Osteocyte (in vitro differentiated cells): ENCODE data around the gene IPO13. TPM values are rescaled to one million over a fixed set of nuclear protein-coding genes. Genes with fewer than 3 reads are reported as not detected.

ENCODE experiments used
- DNase-seq: peaks from one replicate; pipeline ENCODE4 v3.0.0; 2021; ENCODE audit warnings: mixed read lengths; ENCODE audit not compliant: unreplicated experiment; ENCODE audit errors: extremely low spot score
- H3K27ac Mint-ChIP-seq: one replicate; pipeline ENCODE4 v1.8.0; 2021; ENCODE audit warnings: mild to moderate bottlenecking, mixed read lengths; ENCODE audit not compliant: unreplicated experiment
- H3K27me3 Mint-ChIP-seq: one replicate; pipeline ENCODE4 v1.8.0; 2021; ENCODE audit warnings: mixed read lengths; ENCODE audit not compliant: unreplicated experiment
- H3K36me3 Mint-ChIP-seq: one replicate; pipeline ENCODE4 v1.8.0; 2021; ENCODE audit warnings: mixed read lengths; ENCODE audit not compliant: unreplicated experiment
- H3K4me1 Mint-ChIP-seq: one replicate; pipeline ENCODE4 v1.8.0; 2021; ENCODE audit warnings: mixed read lengths; ENCODE audit not compliant: unreplicated experiment
- H3K4me3 Mint-ChIP-seq: one replicate; pipeline ENCODE4 v1.8.0; 2021; ENCODE audit warnings: mild to moderate bottlenecking, moderate library complexity, mixed read lengths; ENCODE audit not compliant: unreplicated experiment
- H3K9me3 Mint-ChIP-seq: one replicate; pipeline ENCODE4 v1.8.0; 2021; ENCODE audit warnings: mixed read lengths; ENCODE audit not compliant: unreplicated experiment
- total RNA-seq: library from RNA; stranded (reverse); gene quantifications from 2 replicates; pipeline ENCODE4 v1.2.1, GENCODE V29; 2021
- TF ChIP-seq, protein P1 (sequence below): fragments of 200-600 bp; sonication (generic); IDR thresholded peaks from 2 replicates; pipeline ENCODE4 v1.5.0; 2021; ENCODE audit warnings: antibody characterized with exemption, mild to moderate bottlenecking, moderate library complexity

The IPO13 gene
- total RNA-seq, 1 donor from 2014 or later, result 40.8 TPM

DNA sequence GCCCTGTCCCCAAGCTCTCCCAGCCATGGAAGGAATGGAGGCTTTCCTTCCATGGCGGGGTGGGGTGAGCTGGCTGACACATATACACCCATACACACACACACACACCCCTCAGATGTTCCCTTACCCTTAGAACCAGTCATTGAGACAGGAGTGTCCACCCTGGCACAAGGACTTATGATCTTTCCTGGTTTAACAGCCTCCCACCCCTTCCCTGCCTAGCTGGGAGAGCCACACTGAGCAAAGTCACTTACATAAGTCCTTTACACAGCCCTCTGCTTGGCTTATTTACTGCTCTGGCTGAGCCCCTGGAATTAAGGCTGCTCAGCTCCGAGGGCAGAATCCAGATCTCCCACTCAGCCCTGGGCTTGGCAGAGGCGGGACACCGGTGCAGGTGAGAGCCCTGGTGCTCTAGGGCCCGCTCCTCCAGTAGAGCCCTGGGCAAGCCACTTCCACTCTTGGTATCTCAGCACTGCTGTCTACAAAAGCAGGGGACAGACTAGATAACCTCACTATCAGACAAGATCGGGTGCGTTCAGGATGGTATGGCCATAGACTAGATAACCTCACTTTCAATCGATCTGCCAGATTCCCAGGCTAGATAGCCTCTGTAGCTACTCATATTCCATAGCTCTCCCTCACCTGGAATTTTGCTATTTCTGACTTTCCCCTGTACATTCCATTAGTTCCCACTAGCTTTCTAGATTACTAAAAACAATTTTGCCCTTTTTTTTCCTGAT, 67.8 kb downstream of the IPO13 start:
- no peak overlapping the region for H3K4me3 Mint-ChIP-seq
- TF ChIP-seq, protein P1, sequence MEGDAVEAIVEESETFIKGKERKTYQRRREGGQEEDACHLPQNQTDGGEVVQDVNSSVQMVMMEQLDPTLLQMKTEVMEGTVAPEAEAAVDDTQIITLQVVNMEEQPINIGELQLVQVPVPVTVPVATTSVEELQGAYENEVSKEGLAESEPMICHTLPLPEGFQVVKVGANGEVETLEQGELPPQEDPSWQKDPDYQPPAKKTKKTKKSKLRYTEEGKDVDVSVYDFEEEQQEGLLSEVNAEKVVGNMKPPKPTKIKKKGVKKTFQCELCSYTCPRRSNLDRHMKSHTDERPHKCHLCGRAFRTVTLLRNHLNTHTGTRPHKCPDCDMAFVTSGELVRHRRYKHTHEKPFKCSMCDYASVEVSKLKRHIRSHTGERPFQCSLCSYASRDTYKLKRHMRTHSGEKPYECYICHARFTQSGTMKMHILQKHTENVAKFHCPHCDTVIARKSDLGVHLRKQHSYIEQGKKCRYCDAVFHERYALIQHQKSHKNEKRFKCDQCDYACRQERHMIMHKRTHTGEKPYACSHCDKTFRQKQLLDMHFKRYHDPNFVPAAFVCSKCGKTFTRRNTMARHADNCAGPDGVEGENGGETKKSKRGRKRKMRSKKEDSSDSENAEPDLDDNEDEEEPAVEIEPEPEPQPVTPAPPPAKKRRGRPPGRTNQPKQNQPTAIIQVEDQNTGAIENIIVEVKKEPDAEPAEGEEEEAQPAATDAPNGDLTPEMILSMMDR, result no peak
- no peaks in the 10 kb centered on the region for H3K36me3 Mint-ChIP-seq
- H3K4me1 Mint-ChIP-seq, result peaks cover 15% of the 10 kb centered on the region
- H3K27ac Mint-ChIP-seq, result no peak overlapping the region
- H3K9me3 Mint-ChIP-seq, result no peaks in the 10 kb centered on the region
- H3K27me3 Mint-ChIP-seq, result no peaks in the 10 kb centered on the region
- no peak for DNase-seq

DNA sequence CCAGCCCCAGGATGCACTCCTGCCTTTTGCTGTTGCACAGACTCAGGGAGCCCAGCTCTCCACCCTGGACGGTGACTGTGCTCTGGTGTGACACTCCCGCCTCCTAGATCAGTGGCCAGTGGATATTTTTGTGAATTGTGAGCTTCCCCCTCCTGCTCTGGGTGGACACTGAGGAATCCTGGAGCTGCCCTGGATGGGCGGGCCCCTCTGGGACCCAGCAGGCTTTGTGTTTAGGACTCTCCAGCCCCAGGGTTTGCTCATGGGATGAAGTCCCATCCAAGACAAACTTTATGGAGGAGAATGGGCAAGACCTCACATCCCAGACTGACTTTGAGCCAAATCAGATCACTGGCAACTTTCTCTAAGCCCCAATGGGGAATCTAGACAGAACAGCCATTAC, 68.5 kb downstream of the IPO13 start:
- peaks cover 15% of the 10 kb centered on the region for H3K4me1 Mint-ChIP-seq
- DNase-seq, result no peak

DNA sequence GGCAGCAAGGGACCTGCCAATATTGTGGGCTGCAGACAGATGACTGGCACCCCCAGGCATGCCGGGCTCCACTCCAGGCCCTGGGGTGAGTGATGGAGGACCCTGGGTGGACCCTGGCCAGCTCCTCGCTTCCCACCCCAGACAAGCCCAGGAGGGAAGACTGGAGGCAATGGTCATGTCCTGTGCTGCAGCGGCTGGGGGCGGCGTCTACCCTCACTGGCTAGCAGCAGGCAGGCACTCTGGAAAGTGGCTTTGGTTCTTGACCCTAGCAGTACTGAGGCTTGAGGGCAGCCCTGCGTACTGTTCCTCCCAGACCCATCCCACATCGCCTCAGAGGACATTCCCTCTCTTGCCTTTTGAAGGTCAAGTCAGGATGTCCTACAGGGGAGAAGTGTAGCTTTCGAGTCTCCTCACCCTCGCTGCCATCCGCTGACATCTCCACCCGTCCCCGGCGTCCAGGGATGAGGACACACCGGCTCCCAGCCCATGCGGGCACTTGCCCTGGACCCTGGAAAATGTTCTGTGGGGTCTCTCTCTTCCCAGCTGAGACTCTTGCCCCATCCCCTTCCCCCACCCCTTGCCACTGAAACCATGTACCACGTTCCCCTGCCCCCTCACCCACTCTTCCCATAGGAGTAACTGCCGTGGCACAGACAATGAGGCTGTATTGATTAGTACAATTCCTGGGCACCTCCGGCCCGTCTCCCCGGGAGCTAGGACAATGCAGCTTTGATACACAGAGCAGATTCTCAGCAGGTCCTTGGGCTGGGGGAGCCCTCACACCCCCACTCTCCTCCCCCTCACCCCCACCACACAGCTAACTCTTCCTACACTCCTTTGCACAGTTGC, 69.5 kb downstream of the IPO13 start:
- Mint-ChIP-seq H3K27me3 (no peaks in the 10 kb centered on the region), H3K4me1 (peaks cover 15% of the 10 kb centered on the region), H3K4me3 (no peak overlapping the region), H3K9me3 (no peaks in the 10 kb centered on the region), H3K27ac (no peak overlapping the region), H3K36me3 (no peaks in the 10 kb centered on the region)
- TF ChIP-seq, protein P1, result no peak
- no peak for DNase-seq

More for the DNA sequence above, 68.5 kb downstream of the IPO13 start:
- Mint-ChIP-seq H3K36me3 (no peaks in the 10 kb centered on the region), H3K9me3 (no peaks in the 10 kb centered on the region), H3K4me3 (no peak overlapping the region), H3K27ac (no peak overlapping the region), H3K27me3 (no peaks in the 10 kb centered on the region)
- TF ChIP-seq, protein P1, result no peak

DNA sequence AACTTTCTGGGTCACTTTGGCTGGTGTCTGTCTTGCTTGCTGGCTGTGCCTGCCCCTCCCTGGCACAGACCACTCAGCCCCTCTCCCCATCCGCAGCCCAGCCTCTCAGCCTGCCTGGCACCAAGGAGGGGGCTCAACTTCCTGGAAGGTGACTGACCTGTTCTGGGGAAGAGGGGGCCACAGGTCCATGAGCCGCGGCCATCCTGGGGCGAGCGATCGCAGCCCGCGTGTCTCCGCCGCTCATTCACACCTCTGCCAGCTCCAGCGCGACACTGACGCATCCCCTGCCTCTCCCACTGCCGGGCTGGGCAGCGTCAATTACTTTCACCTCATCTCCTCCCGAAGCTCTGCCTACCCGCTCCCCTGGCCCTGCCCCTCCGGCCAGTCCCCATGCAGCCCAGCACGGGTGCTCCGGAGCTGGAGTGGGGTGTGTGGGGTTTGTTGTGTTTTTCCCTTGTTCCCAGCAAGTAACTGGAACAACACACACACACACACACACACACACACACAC, 70.2 kb downstream of the IPO13 start:
- peaks cover 15% of the 10 kb centered on the region for H3K4me1 Mint-ChIP-seq
- no peaks in the 10 kb centered on the region for H3K9me3 Mint-ChIP-seq
- H3K36me3 Mint-ChIP-seq, result peaks cover 3% of the 10 kb centered on the region
- TF ChIP-seq, protein P1, result no peak
- no peaks in the 10 kb centered on the region for H3K27me3 Mint-ChIP-seq
- no peak for DNase-seq
- H3K4me3 Mint-ChIP-seq, result no peak overlapping the region
- no peak overlapping the region for H3K27ac Mint-ChIP-seq

Other genes with a start within 250 kb of the IPO13 start
- 23.5 and 26.4 TPM in 2 replicates for gene ST3GAL3, start 239.4 kb upstream of the IPO13 start, total RNA-seq
- 0.81 and 1.1 TPM in 2 replicates for gene ARTN, start 13.1 kb upstream of the IPO13 start, total RNA-seq
- 21.7 and 22.4 TPM in 2 replicates for gene DPH2, start 23.1 kb downstream of the IPO13 start, total RNA-seq
- 128 and 130 TPM in 2 replicates for gene ATP6V0B, start 28.0 kb downstream of the IPO13 start, total RNA-seq
- 62.8 and 65.5 TPM in 2 replicates for gene B4GALT2, start 32.3 kb downstream of the IPO13 start, total RNA-seq
- 5.1 and 5.3 TPM in 2 replicates for gene CCDC24, start 44.6 kb downstream of the IPO13 start, total RNA-seq
- gene SLC6A9, start 84.5 kb downstream of the IPO13 start, total RNA-seq, result 49.4 and 51.6 TPM in 2 replicates
- gene KLF17, start 171.9 kb downstream of the IPO13 start, total RNA-seq, result not detected in 2 replicates
- not detected in 2 replicates for gene KLF18, start 194.7 kb downstream of the IPO13 start, total RNA-seq